Astrocyte of the spinal cord (primary cell): Measurements from ENCODE around the gene RHOB.
"Not testable (repeated sequence)": the region's sequence is repeated elsewhere in the genome, so short reads cannot be mapped to it uniquely, and the experiment has no call there.

Experiments used
- DNase-seq: peaks from one replicate; pipeline ENCODE4 v3.0.0; 2011; ENCODE audit warnings: low read depth, low spot score
- H3K4me3 ChIP-seq: 2 replicates; pipeline ENCODE4 v1.5.1; 2011; ENCODE audit warnings: low read depth, mild to moderate bottlenecking, low read length, moderate library complexity
- CTCF ChIP-seq: IDR thresholded peaks from 2 replicates; pipeline ENCODE4 v1.5.1; 2012; ENCODE audit warnings: low read depth, mild to moderate bottlenecking, low read length, inconsistent platforms
- in situ Hi-C: cut with HindIII; loops from 2 replicates; pipeline ENCODE4 v1.10.0; 2017; ENCODE audit warnings: low sequenced_read_pairs

Gene RHOB

GRCh38 chr2:20457661-20458630 lies 11.1 kb downstream of the RHOB start:
- in situ Hi-C loops = no loop called here
- no peak for DNase-seq
- no peak for TF ChIP-seq CTCF
- no peak overlapping the region for H3K4me3 ChIP-seq

DNA sequence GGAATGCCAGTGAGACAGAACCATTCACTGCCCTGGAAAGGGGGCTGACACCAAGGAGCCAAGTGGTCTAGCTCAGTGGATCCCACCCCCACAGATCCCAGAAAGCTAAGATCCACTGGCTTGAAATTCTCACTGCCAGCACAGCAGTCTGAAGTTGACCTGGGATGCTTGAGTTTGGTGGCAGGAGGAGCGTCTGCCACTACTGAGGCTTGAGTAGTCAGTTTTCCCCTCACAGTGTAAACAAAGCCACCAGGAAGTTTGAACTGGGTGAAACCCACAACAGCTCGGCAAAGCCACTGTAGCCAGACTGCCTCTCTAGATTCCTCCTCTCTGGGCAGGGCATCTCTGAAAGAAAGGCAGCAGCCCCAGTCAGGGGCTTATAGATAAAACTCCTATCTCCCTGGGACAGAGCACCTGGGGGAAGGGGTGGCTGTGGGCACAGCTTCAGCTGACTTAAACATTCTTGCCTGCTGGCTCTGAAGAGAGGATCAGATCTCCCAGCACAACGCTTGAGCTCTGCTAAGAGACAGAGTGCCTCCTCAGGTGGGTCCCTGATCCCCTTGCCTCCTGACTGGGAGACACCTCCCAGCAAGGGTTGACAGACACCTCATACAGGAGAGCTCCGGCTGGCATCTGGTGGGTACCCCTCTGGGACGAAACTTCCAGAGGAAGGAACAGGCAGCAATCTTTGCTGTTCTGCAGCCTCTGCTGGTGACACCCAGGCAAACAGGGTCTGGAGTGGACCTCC lies 12.0 kb downstream of the RHOB start:
- DNase-seq, in situ Hi-C loops, H3K4me3 ChIP-seq: not testable (repeated sequence)

- no peak for TF ChIP-seq CTCF
- no peak for DNase-seq
- no peak overlapping the region for H3K4me3 ChIP-seq
- in situ Hi-C loops = no loop called here
These were observed 19.0 kb downstream of the RHOB start for GRCh38 chr2:20465716-20466394.

DNA sequence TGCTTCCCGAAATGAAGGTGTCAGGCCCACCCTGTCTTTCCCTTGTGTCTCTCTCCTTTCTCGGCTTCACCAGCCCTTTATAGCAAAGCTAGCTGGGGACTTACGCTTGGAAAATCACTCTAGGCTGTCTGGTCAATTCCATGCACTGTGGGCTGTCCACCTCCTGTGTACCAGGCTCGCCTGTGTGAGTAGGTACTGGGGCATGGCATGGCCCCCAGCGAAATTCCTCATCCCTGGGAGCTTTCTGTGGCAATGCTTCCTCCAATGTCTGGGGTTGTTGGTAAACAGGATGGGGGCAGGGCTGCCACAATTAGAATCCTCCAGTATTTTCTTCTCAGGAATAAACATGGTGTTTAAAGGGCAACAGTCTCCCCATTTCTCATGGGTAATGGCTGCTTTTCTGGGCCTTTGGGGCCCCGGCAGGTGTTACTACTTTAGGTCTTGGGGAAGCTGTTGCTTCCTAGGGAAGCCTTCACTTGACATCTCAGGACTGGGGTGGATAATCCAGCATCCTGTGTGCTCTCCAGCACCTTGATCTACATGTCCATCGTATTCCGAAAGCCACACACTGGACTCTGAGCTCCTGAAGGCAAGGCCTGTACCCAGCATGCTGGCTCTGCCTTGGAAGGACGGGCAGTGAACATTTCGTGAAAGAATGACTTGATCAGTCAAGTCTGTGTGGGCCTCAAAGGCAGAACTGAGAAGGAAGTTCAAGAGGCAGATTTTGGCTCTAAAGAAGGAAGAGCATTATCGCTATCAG lies 21.1 kb downstream of the RHOB start:
- no peak overlapping the region for H3K4me3 ChIP-seq
- in situ Hi-C loops = no loop called here
- no peak for DNase-seq

DNA sequence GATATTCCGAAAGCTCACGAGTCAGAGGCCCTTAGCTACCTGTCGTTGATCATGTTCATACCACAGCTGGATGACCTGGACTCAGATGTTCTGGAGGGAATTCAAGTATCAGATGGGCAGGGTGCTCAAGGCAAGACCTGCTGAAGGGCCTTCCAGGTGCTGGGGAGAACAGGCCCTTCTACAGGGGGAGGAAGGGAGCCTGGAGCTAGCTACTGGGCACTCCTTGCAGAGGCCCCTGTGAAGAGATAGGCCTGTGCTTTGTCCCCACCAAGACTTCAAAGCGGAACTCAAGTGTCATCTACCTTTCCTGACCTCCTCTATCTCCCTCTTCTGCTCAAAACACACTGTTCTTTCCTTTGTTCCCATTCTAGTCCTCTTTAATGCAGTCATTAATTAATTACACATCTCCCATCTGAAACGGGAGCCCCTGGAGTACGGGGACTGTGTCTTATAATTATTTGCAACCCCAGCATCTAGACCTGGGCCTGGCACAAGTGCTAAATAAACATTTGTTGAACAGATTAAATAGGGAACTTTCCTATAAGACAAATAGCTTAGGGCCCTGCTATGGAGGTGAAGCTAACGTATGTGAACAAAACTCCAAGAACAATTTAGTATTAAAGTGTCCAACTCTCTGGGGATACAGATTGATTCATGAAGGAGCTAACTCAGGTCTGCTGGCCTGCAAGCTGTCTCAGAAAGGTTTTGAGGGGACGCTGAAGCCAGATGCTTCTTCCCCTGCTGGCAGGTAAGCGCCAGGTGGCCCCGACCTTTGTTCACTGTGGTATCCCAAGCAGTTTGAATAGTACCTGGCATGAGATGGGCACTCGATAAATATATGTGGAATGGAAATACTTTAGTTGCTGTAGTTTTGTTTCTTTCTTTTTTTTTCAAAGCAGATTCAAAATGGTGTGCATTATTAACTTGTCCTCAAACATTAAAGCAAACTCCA lies 22.0 kb downstream of the RHOB start:
- in situ Hi-C loops = no loop called here
- DNase-seq = no peak
- TF ChIP-seq CTCF = no peak
- no peak overlapping the region for H3K4me3 ChIP-seq

More for the DNA sequence above, 21.1 kb downstream of the RHOB start:
- TF ChIP-seq CTCF = no peak

- DNase-seq = no peak
- no peak overlapping the region for H3K4me3 ChIP-seq
- no peak for TF ChIP-seq CTCF
- in situ Hi-C loops = no loop called here
These were observed 22.7 kb downstream of the RHOB start for GRCh38 chr2:20469595-20469994.
